ENCODE measurements around the gene COL9A3.

- no peak for TF ChIP-seq CTCF (IDR thresholded peaks at IDR 0.05; ENCODE audit: control extremely low read depth in 1 of 3, insufficient read depth in 1 of 3, low read depth in 1 of 3, low read length in 3 of 3)
- no peak for TF ChIP-seq YY1 (IDR thresholded peaks at IDR 0.05; ENCODE audit: low read depth, low read length)
- no peak for TF ChIP-seq CHD2 (IDR thresholded peaks at IDR 0.05; ENCODE audit: low read length)
- no peak for TF ChIP-seq MAX (IDR thresholded peaks at IDR 0.05)
Observed at GRCh38 chr20:62819494-62820174, 2.8 kb downstream of the COL9A3 start.

Data from H1 (cell line).